OCI-LY1 (cell line): ENCODE results near the gene RAI1.
A peak's percentile ranks its signal among the peaks of the same experiment; 100 is the strongest.

Source experiments
- H2AFZ ChIP-seq: fragments of 200-600 bp; sonication (generic), shearing (Covaris generic); 2 replicates; pipeline ENCODE4 v1.6.0; 2014; ENCODE audit warnings: antibody characterized with exemption, mild to moderate bottlenecking, low read length
- H3F3A ChIP-seq: fragments of 200-600 bp; sonication (generic), shearing (Covaris generic); 2 replicates; pipeline ENCODE4 v1.6.0; 2014; ENCODE audit warnings: mild to moderate bottlenecking, antibody characterized with exemption, low read length, moderate library complexity; ENCODE audit not compliant: insufficient read depth
- H3K27ac ChIP-seq: fragments of 200-600 bp; sonication (generic); 2 replicates; pipeline ENCODE4 v1.5.1; 2014; ENCODE audit warnings: low read length, mixed run types, mild to moderate bottlenecking, low read depth; ENCODE audit not compliant: poor library complexity, severe bottlenecking
- H3K27me3 ChIP-seq: fragments of 200-600 bp; sonication (generic); 2 replicates; pipeline ENCODE4 v1.6.0; 2014; ENCODE audit warnings: antibody characterized with exemption, mild to moderate bottlenecking, low read length, moderate library complexity; ENCODE audit not compliant: insufficient read depth
- H3K36me3 ChIP-seq: fragments of 200-600 bp; sonication (generic); 2 replicates; pipeline ENCODE4 v1.6.1; 2014; ENCODE audit warnings: mild to moderate bottlenecking, antibody characterized with exemption, low read length, moderate library complexity, mixed read lengths; ENCODE audit not compliant: insufficient read depth
- H3K4me1 ChIP-seq: fragments of 200-600 bp; sonication (generic); 2 replicates; pipeline ENCODE4 v1.5.1; 2014; ENCODE audit warnings: mild to moderate bottlenecking, low read length, moderate library complexity; ENCODE audit not compliant: insufficient read depth, severe bottlenecking
- H3K4me2 ChIP-seq: fragments of 200-600 bp; sonication (generic), shearing (Covaris generic); 2 replicates; pipeline ENCODE4 v1.6.1; 2014; ENCODE audit warnings: low read length
- H3K4me3 ChIP-seq: fragments of 200-600 bp; sonication (generic); 2 replicates; pipeline ENCODE4 v1.5.1; 2014; ENCODE audit warnings: low read length, low read depth, mild to moderate bottlenecking, mixed read lengths; ENCODE audit not compliant: poor library complexity, severe bottlenecking
- H3K79me2 ChIP-seq: fragments of 200-600 bp; shearing (Covaris generic); 2 replicates; pipeline ENCODE4 v1.6.1; 2016; ENCODE audit warnings: mixed run types, low read length, mixed read lengths; ENCODE audit not compliant: insufficient read depth
- H3K9ac ChIP-seq: fragments of 200-600 bp; sonication (generic), shearing (Covaris generic); 2 replicates; pipeline ENCODE4 v1.6.1; 2014; ENCODE audit warnings: mild to moderate bottlenecking, low read length, mixed read lengths
- H3K9me2 ChIP-seq: fragments of 200-600 bp; sonication (generic), shearing (Covaris generic); 2 replicates; pipeline ENCODE4 v1.6.1; 2014; ENCODE audit warnings: low read depth, mild to moderate bottlenecking, low read length, mixed read lengths
- H3K9me3 ChIP-seq: fragments of 200-600 bp; shearing (Covaris generic); 2 replicates; pipeline ENCODE4 v1.6.1; 2014; ENCODE audit warnings: low read length, mixed read lengths
- H4K20me1 ChIP-seq: fragments of 200-600 bp; sonication (generic), shearing (Covaris generic); 2 replicates; pipeline ENCODE4 v1.6.0; 2016; ENCODE audit warnings: mild to moderate bottlenecking, low read length; ENCODE audit not compliant: insufficient read depth
- CTCF ChIP-seq: fragments of 200-600 bp; sonication (generic), shearing (Covaris generic); IDR thresholded peaks from 2 replicates; pipeline ENCODE4 v1.5.1; 2017; ENCODE audit warnings: mild to moderate bottlenecking, antibody characterized with exemption, low read length, moderate library complexity, mixed read lengths
- EZH2 ChIP-seq: fragments of 200-600 bp; sonication (generic), shearing (Covaris generic); IDR thresholded peaks from 2 replicates; pipeline ENCODE4 v1.8.0; 2017; ENCODE audit warnings: borderline replicate concordance, mixed run types, mild to moderate bottlenecking, antibody characterized with exemption, low read length, moderate library complexity, mixed read lengths

RAI1 gene

GRCh38 chr17:17766744-17767120 lies 85.5 kb downstream of the RAI1 start:
- Histone ChIP-seq H3K4me1 (peaks cover 46% of the 10 kb centered on the region), H3K27me3 (no peaks in the 10 kb centered on the region), H4K20me1 (no peaks in the 10 kb centered on the region), H3K79me2 (no peaks in the 10 kb centered on the region), H2AFZ (no peak overlapping the region), H3K9me2 (no peaks in the 10 kb centered on the region), H3K9ac (peak overlapping the region; percentile 62), H3K4me2 (peak overlapping the region; percentile 59; the same call in 1 of the 2 replicates), H3F3A (no peaks in the 10 kb centered on the region), H3K9me3 (no peaks in the 10 kb centered on the region), H3K27ac (peak overlapping the region; percentile 91), H3K4me3 (peak overlapping the region; percentile 3), H3K36me3 (0 out of 2 replicates have a peak, but pooled peaks cover 5% of the 10 kb centered on the region)
- TF ChIP-seq EZH2 (no peak), CTCF (no peak)

GRCh38 chr17:17767154-17767869 lies 86.1 kb downstream of the RAI1 start:
- H4K20me1 ChIP-seq, result no peaks in the 10 kb centered on the region
- H3K4me2 ChIP-seq, result peak overlapping the region; percentile 59; the same call in 1 of the 2 replicates
- H3K27ac ChIP-seq, result peak overlapping the region; percentile 91
- H3K36me3 ChIP-seq, result 0 out of 2 replicates have a peak, but pooled peaks cover 5% of the 10 kb centered on the region
- H3K4me1 ChIP-seq, result peaks cover 46% of the 10 kb centered on the region
- TF ChIP-seq EZH2, result no peak
- no peak for TF ChIP-seq CTCF
- no peak overlapping the region for H3K4me3 ChIP-seq
- H2AFZ ChIP-seq, result no peak overlapping the region
- H3K27me3 ChIP-seq, result no peaks in the 10 kb centered on the region
- H3K9me2 ChIP-seq, result no peaks in the 10 kb centered on the region
- no peaks in the 10 kb centered on the region for H3K9me3 ChIP-seq
- H3F3A ChIP-seq, result no peaks in the 10 kb centered on the region
- peak overlapping the region; percentile 62; the same call in 1 of the 2 replicates for H3K9ac ChIP-seq
- H3K79me2 ChIP-seq, result no peaks in the 10 kb centered on the region

- Histone ChIP-seq H3K79me2 (no peaks in the 10 kb centered on the region), H2AFZ (no peak overlapping the region), H3K27ac (no peak overlapping the region), H4K20me1 (no peaks in the 10 kb centered on the region), H3K9me3 (no peaks in the 10 kb centered on the region), H3K4me2 (no peak overlapping the region), H3K4me3 (no peak overlapping the region), H3K9ac (no peak overlapping the region), H3F3A (no peaks in the 10 kb centered on the region), H3K4me1 (peaks cover 46% of the 10 kb centered on the region), H3K9me2 (no peaks in the 10 kb centered on the region), H3K27me3 (no peaks in the 10 kb centered on the region), H3K36me3 (0 out of 2 replicates have a peak, but pooled peaks cover 5% of the 10 kb centered on the region)
- TF ChIP-seq EZH2 (no peak), CTCF (no peak)
These were observed 86.7 kb downstream of the RAI1 start for GRCh38 chr17:17767887-17768418.
